HFFc6 (cell line): Measurements from ENCODE around the gene IL10RB. TPM values are rescaled to one million over a fixed set of nuclear protein-coding genes. Genes with fewer than 3 reads are reported as not detected.

ENCODE experiments used
- DNase-seq: peaks from one replicate; pipeline ENCODE4 v3.0.0-alpha.2; 2018
- H3K27ac Mint-ChIP-seq: 2 replicates; pipeline ENCODE4 v1.8.0; 2020; ENCODE audit warnings: mild to moderate bottlenecking, mixed read lengths
- H3K27me3 Mint-ChIP-seq: 2 replicates; pipeline ENCODE4 v1.8.0; 2021; ENCODE audit warnings: mild to moderate bottlenecking, moderate library complexity, mixed read lengths; ENCODE audit not compliant: insufficient read depth
- H3K36me3 Mint-ChIP-seq: 2 replicates; pipeline ENCODE4 v1.8.0; 2021; ENCODE audit warnings: low read depth, mixed read lengths
- H3K4me1 Mint-ChIP-seq: 2 replicates; pipeline ENCODE4 v1.8.0; 2020; ENCODE audit warnings: low read depth, mixed read lengths
- H3K4me3 Mint-ChIP-seq: 2 replicates; pipeline ENCODE4 v1.8.0; 2020; ENCODE audit warnings: mild to moderate bottlenecking, moderate library complexity, mixed read lengths
- H3K9me3 Mint-ChIP-seq: 2 replicates; pipeline ENCODE4 v1.8.0; 2020; ENCODE audit warnings: mild to moderate bottlenecking, mixed read lengths
- CTCF ChIP-seq: fragments of 200-600 bp; sonication (generic); IDR thresholded peaks from 2 replicates; pipeline ENCODE4 v1.5.0; 2021; ENCODE audit warnings: antibody characterized with exemption, mild to moderate bottlenecking
- total RNA-seq, 6 experiments: library from RNA; stranded (reverse); fragmentation: NEBNext Ultra II Directional; extraction: Animal tissue kit (Norgen Biotek cat#: 25700); gene quantifications; 2 replicates in 1 of 6; 3 replicates in 5 of 6; pipeline ENCODE4 v1.2.3, GENCODE V29; 2021

The IL10RB gene
- total RNA-seq, 6 experiments from 2014 or later: 25.5 to 35.3 (median 29.5) TPM

GRCh38 chr21:33290441-33290840, 24.3 kb downstream of the IL10RB start:
- H3K27ac Mint-ChIP-seq: no peak overlapping the region
- no peak for DNase-seq
- peaks cover 7% of the 10 kb centered on the region for H3K36me3 Mint-ChIP-seq
- H3K9me3 Mint-ChIP-seq: no peaks in the 10 kb centered on the region
- H3K27me3 Mint-ChIP-seq: no peaks in the 10 kb centered on the region; the same call in none of the 2 replicates
- no peak overlapping the region for H3K4me3 Mint-ChIP-seq
- H3K4me1 Mint-ChIP-seq: peaks cover 20% of the 10 kb centered on the region
- TF ChIP-seq CTCF: no peak

GRCh38 chr21:33291686-33292085, 25.5 kb downstream of the IL10RB start:
- Mint-ChIP-seq H3K27me3 (no peaks in the 10 kb centered on the region; the same call in none of the 2 replicates), H3K27ac (no peak overlapping the region), H3K4me1 (peaks cover 8% of the 10 kb centered on the region), H3K9me3 (no peaks in the 10 kb centered on the region), H3K4me3 (no peak overlapping the region), H3K36me3 (peaks cover 7% of the 10 kb centered on the region)
- TF ChIP-seq CTCF: no peak
- DNase-seq: no peak

- H3K27ac Mint-ChIP-seq: no peak overlapping the region
- no peak overlapping the region for H3K4me3 Mint-ChIP-seq
- DNase-seq: no peak
- no peak for TF ChIP-seq CTCF
- H3K4me1 Mint-ChIP-seq: no peaks in the 10 kb centered on the region
- H3K36me3 Mint-ChIP-seq: peaks cover 7% of the 10 kb centered on the region
- H3K27me3 Mint-ChIP-seq: no peaks in the 10 kb centered on the region; the same call in none of the 2 replicates
- H3K9me3 Mint-ChIP-seq: no peaks in the 10 kb centered on the region
Measured at GRCh38 chr21:33292724-33293123, 26.6 kb downstream of the IL10RB start.

- Mint-ChIP-seq H3K4me3 (no peak overlapping the region), H3K27me3 (no peaks in the 10 kb centered on the region; the same call in none of the 2 replicates), H3K4me1 (no peaks in the 10 kb centered on the region), H3K36me3 (peaks cover 7% of the 10 kb centered on the region), H3K27ac (no peak overlapping the region), H3K9me3 (no peaks in the 10 kb centered on the region)
- DNase-seq: no peak
- TF ChIP-seq CTCF: no peak
Measured at GRCh38 chr21:33293136-33293535, 27.0 kb downstream of the IL10RB start.

GRCh38 chr21:33293811-33294216, 27.6 kb downstream of the IL10RB start:
- Mint-ChIP-seq H3K27ac (no peak overlapping the region), H3K9me3 (no peaks in the 10 kb centered on the region), H3K36me3 (peaks cover 7% of the 10 kb centered on the region), H3K4me3 (no peak overlapping the region), H3K4me1 (no peaks in the 10 kb centered on the region), H3K27me3 (no peaks in the 10 kb centered on the region; the same call in 1 of the 2 replicates)
- no peak for TF ChIP-seq CTCF
- DNase-seq: no peak

GRCh38 chr21:33296156-33296555, 30.0 kb downstream of the IL10RB start:
- peaks cover 7% of the 10 kb centered on the region for H3K36me3 Mint-ChIP-seq
- no peak for TF ChIP-seq CTCF
- no peak overlapping the region for H3K4me3 Mint-ChIP-seq
- peaks cover 17% of the 10 kb centered on the region for H3K4me1 Mint-ChIP-seq
- no peaks in the 10 kb centered on the region for H3K9me3 Mint-ChIP-seq
- DNase-seq: no peak
- no peak overlapping the region for H3K27ac Mint-ChIP-seq
- H3K27me3 Mint-ChIP-seq: peaks cover 3% of the 10 kb centered on the region; the same call in 1 of the 2 replicates
